CD4-positive, CD25-positive, alpha-beta regulatory T cell (primary cell): Measurements from ENCODE around the gene PCCA. TPM values are rescaled to one million over a fixed set of nuclear protein-coding genes. Genes with fewer than 3 reads are reported as not detected.
"Not testable (repeated sequence)": the region's sequence is repeated elsewhere in the genome, so short reads cannot be mapped to it uniquely, and the experiment has no call there.

Experiments used
- ATAC-seq, 2 donors: fragments of 150-1000 bp; cut with Tn5 transposase; one replicate each; pipeline ENCODE4 v1.10.0; 2021; ENCODE audit warnings: low read depth in 2 of 2, moderate number of reproducible peaks in 2 of 2, moderate library complexity in 1 of 2
- DNase-seq, 3 donors: peaks; one replicate each; pipeline versions ENCODE4 v3.0.0 to v3.0.0-alpha.2; 2012 to 2022; ENCODE audit warnings: mixed read lengths in 1 of 3
- H3K27ac ChIP-seq: one replicate; pipeline ENCODE4 v1.7.0; 2013; ENCODE audit warnings: mild to moderate bottlenecking, low read length; ENCODE audit not compliant: insufficient read depth, poor library complexity, severe bottlenecking
- H3K27me3 ChIP-seq: one replicate; pipeline ENCODE4 v1.7.0; 2013; ENCODE audit warnings: low read length; ENCODE audit not compliant: control insufficient read depth, insufficient read depth
- H3K36me3 ChIP-seq: one replicate; pipeline ENCODE4 v1.7.0; 2013; ENCODE audit warnings: mild to moderate bottlenecking, low read length, moderate library complexity; ENCODE audit not compliant: control insufficient read depth, insufficient read depth
- H3K4me1 ChIP-seq: 2 replicates; pipeline ENCODE4 v1.7.0; 2013; ENCODE audit warnings: mild to moderate bottlenecking, low read length; ENCODE audit not compliant: insufficient read depth, control insufficient read depth, poor library complexity, severe bottlenecking
- H3K4me3 ChIP-seq: one replicate; pipeline ENCODE4 v1.7.0; 2013; ENCODE audit warnings: low read depth, mild to moderate bottlenecking, low read length, moderate library complexity
- H3K9me3 ChIP-seq, 2 experiments: 1 replicate in 1 of 2; 2 replicates in 1 of 2; pipeline ENCODE4 v1.7.0; 2013; ENCODE audit warnings: low read length in 2 of 2, mild to moderate bottlenecking in 1 of 2, moderate library complexity in 1 of 2; ENCODE audit not compliant: control insufficient read depth in 2 of 2
- H3K27ac Mint-ChIP-seq, 3 donors: one replicate each; pipeline ENCODE4 v1.8.0; 2020 to 2022; ENCODE audit warnings: mild to moderate bottlenecking in 3 of 3, mixed read lengths in 3 of 3, moderate library complexity in 2 of 3
- H3K27me3 Mint-ChIP-seq: one replicate; pipeline ENCODE4 v1.8.0; 2022; ENCODE audit warnings: mild to moderate bottlenecking, mixed read lengths
- H3K36me3 Mint-ChIP-seq: one replicate; pipeline ENCODE4 v1.8.0; 2020; ENCODE audit warnings: mixed read lengths
- H3K4me1 Mint-ChIP-seq, 4 donors: one replicate each; pipeline ENCODE4 v1.8.0; 2020 to 2022; ENCODE audit warnings: mixed read lengths in 4 of 4, mild to moderate bottlenecking in 1 of 4
- H3K4me3 Mint-ChIP-seq, 4 donors: one replicate each; pipeline ENCODE4 v1.8.0; 2020 to 2022; ENCODE audit warnings: mild to moderate bottlenecking in 4 of 4, mixed read lengths in 4 of 4, moderate library complexity in 3 of 4
- H3K9me3 Mint-ChIP-seq, 7 donors: one replicate each; pipeline ENCODE4 v1.8.0; 2020 to 2022; ENCODE audit warnings: mixed read lengths in 7 of 7, mild to moderate bottlenecking in 3 of 7, moderate library complexity in 2 of 7
- polyA plus RNA-seq, 4 donors: library from polyadenylated mRNA; unstranded; fragments of 300-500 nt; fragmentation: Illumina TruSeq; gene quantifications; one replicate each; pipeline ENCODE4 v1.2.3, GENCODE V29; 2021
- total RNA-seq: library from RNA; stranded (reverse); gene quantifications from one replicate; pipeline ENCODE4 v1.2.3, GENCODE V29; 2022

PCCA gene
- total and polyA plus RNA-seq, 5 donors from 2014 or later = 8.0 to 14.8 (median 10.4) TPM

DNA sequence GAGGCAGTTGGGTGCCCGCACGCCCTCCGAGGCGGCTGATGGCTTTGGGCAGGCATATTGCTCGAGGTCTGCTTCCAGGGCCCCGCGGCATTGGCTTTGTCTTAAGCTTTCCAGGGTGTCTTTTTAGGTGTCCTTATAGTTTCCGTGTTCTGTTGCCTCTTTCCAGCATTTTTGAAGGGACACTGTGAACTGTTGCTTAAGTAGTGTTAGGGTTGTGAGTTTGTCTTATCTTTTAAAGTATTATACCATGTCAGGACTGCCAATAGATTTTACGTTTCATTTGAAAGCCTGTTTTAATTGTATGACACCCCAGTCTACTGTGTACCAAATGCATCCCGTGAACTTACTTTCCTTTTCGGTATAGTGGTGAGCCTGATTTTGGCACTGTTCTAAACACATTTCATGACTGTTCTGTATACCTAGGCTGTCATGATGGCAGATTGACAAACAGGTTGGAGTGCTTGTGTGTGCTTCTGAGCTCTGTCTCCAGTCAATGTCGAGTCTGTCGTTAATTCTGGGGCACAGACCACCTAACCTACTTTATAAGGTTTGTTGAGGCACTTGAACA, 656 bp downstream of the PCCA start:
- Histone ChIP-seq H3K36me3 (no peaks in the 10 kb centered on the region), H3K27me3 (no peaks in the 10 kb centered on the region), H3K4me1 (peaks cover 21% of the 10 kb centered on the region), H3K27ac (peak overlapping the region; percentile 55), H3K4me3 (peak overlapping the region; percentile 96), H3K9me3 (no peaks in the 10 kb centered on the region)
- H3K4me3 Mint-ChIP-seq = peak overlapping the region; percentile 96 to 100 (median 97)
- DNase-seq (peak in 2 of 3 donors; percentile 39 to 70), ATAC-seq (peak; percentile 66 to 77)
- no peaks in the 10 kb centered on the region for H3K27me3 Mint-ChIP-seq
- peaks cover 7% of the 10 kb centered on the region for H3K36me3 Mint-ChIP-seq
- no peaks in the 10 kb centered on the region for H3K9me3 Mint-ChIP-seq
- peak overlapping the region in 2 of 3 donors; percentile 82 to 84 for H3K27ac Mint-ChIP-seq
- peaks cover 0 to 41% (median 23%) of the 10 kb centered on the region in 4 donors for H3K4me1 Mint-ChIP-seq

DNA sequence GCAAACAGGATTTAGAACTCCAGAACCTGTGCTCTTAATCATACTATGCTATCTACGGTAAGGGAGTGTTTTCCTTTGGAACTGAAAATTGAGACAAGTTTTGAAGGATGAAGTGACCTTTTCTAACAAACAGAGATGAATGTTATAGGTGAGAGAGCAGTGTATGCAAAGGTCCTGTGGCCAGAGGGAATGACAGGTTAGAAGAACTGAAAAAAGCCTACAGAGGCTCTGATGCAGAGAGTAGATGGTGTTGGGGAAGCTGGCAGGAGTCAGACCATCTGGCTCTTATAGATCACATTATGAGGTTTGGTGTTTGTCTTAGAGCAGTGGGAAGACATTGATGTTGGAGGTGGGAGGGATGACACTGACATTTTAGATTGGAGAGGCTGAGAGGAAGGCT, 2.0 kb downstream of the PCCA start:
- no peaks in the 10 kb centered on the region for H3K27me3 Mint-ChIP-seq
- Histone ChIP-seq H3K4me3 (peak overlapping the region; percentile 96), H3K36me3 (no peaks in the 10 kb centered on the region), H3K27me3 (no peaks in the 10 kb centered on the region), H3K27ac (no peak overlapping the region), H3K9me3 (no peaks in the 10 kb centered on the region), H3K4me1 (peaks cover 21% of the 10 kb centered on the region)
- peak overlapping the region in 1 of 3 donors; percentile 33 for H3K27ac Mint-ChIP-seq
- H3K4me1 Mint-ChIP-seq = peaks cover 0 to 45% (median 34%) of the 10 kb centered on the region in 4 donors
- H3K9me3 Mint-ChIP-seq = no peaks in the 10 kb centered on the region
- peak overlapping the region; percentile 15 to 100 (median 96) for H3K4me3 Mint-ChIP-seq
- no peak for ATAC-seq
- DNase-seq = no peak
- peaks cover 18% of the 10 kb centered on the region for H3K36me3 Mint-ChIP-seq

DNA sequence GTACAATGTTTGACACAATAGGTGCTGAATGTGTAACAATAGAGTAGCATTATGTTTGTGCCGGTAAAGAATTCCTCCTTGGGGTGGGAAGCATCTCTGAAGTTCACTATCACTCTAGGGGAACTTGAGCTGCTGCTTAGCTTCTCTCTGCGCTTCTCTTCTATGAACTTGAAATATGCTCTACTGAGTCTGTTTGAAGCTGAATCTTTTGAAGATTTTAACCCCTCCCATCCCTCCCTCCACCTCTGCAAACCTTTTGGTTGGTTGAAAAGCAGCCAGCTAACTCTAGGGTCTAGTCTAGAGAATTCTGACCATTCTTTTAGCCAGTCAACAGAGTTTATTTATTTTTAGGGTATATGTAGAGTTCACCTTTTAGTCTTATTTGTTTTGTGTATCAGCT, 2.5 kb downstream of the PCCA start:
- ATAC-seq (no peak), DNase-seq (no peak)
- Mint-ChIP-seq H3K4me1 (peaks cover 4 to 45% (median 36%) of the 10 kb centered on the region in 4 donors), H3K27ac (peak overlapping the region in 1 of 3 donors; percentile 33), H3K4me3 (peak overlapping the region in 1 of 4 donors; percentile 97), H3K9me3 (no peaks in the 10 kb centered on the region), H3K36me3 (peaks cover 21% of the 10 kb centered on the region), H3K27me3 (no peaks in the 10 kb centered on the region)
- Histone ChIP-seq H3K36me3 (no peaks in the 10 kb centered on the region), H3K27ac (no peak overlapping the region), H3K4me1 (peaks cover 21% of the 10 kb centered on the region), H3K4me3 (peak overlapping the region; percentile 13), H3K27me3 (no peaks in the 10 kb centered on the region), H3K9me3 (no peaks in the 10 kb centered on the region)

DNA sequence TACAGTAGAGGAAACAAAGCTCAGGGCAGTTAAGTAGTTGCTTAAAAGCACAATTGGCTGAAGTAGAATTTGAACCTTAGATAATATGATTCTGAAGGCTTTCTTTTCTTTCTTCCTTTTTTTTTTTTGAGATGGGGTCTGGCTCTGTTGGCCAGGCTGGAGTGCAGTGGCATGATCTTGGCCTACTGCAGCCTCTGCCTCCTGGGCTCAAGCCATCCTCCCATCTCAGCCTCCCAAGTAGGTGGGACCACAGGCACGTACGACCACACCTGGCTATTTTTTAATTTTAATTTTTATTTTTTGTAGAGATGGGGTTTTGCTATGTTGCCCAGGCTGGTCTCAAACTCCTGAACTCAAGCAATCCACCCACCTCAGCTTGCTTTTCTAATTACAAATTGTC, 3.4 kb downstream of the PCCA start:
- H3K9me3 ChIP-seq, DNase-seq, H3K27ac Mint-ChIP-seq, H3K4me3 ChIP-seq, H3K27me3 ChIP-seq, H3K27ac ChIP-seq, H3K4me3 Mint-ChIP-seq, H3K36me3 ChIP-seq, ATAC-seq, H3K9me3 Mint-ChIP-seq, H3K27me3 Mint-ChIP-seq: not testable (repeated sequence)
- peaks cover 21% of the 10 kb centered on the region for H3K4me1 ChIP-seq
- peaks cover 26% of the 10 kb centered on the region for H3K36me3 Mint-ChIP-seq
- peaks cover 9 to 46% (median 37%) of the 10 kb centered on the region in 4 donors for H3K4me1 Mint-ChIP-seq

DNA sequence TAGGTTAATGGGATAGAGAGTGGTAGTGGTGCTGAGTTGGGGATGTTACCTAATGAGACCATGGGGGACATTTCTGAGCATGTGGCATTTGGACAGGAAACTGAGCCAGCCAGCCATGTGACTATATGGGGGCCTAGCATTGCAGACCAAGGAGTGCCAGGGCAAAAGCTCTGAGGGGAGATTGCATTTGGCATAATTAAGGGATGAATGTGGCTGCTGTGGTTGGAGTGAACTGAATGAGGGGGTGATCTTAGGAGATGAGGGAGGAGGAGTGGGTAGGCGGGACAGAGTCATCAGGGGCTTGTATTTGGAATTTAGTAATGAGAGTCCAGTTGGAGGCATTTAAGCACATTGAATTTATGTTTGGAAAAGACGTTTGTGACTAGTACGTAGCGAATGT, 6.6 kb downstream of the PCCA start:
- peaks cover 26% of the 10 kb centered on the region for H3K36me3 Mint-ChIP-seq

DNA sequence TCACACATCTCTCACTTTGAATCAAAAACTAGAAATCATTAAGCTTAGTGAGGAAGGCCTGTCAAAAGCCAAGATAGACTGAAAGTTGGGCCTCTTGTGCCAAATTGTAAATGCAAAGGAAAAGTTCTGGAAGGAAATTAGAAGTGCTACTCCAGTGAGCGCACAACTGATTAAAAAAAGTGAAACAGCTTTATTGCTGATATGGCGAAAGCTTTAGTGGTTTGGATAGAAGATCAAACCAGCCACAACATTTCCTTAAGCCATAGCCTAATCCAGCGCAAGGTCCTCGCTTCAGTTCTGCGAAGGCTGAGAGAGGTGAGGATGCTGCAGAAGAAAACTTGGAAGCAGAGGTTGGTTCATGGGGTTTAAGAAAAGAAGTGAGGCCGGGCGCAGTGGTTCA, 7.6 kb downstream of the PCCA start:
- Histone ChIP-seq H3K4me1 (peaks cover 2% of the 10 kb centered on the region), H3K9me3 (no peaks in the 10 kb centered on the region), H3K27ac (no peak overlapping the region), H3K4me3 (no peak overlapping the region), H3K27me3 (no peaks in the 10 kb centered on the region), H3K36me3 (no peaks in the 10 kb centered on the region)
- Mint-ChIP-seq H3K27ac (peak overlapping the region in 1 of 3 donors; percentile 5), H3K9me3 (no peaks in the 10 kb centered on the region), H3K4me3 (no peak overlapping the region), H3K36me3 (peaks cover 30% of the 10 kb centered on the region), H3K4me1 (peaks cover 15 to 32% (median 24%) of the 10 kb centered on the region in 4 donors), H3K27me3 (no peaks in the 10 kb centered on the region)
- ATAC-seq (no peak), DNase-seq (no peak)

More for the DNA sequence above, 6.6 kb downstream of the PCCA start:
- peak overlapping the region in 2 of 3 donors; percentile 22 to 74 for H3K27ac Mint-ChIP-seq
- no peaks in the 10 kb centered on the region for H3K27me3 ChIP-seq
- H3K9me3 ChIP-seq = no peaks in the 10 kb centered on the region
- peaks cover 10% of the 10 kb centered on the region for H3K4me1 ChIP-seq
- H3K27me3 Mint-ChIP-seq = no peaks in the 10 kb centered on the region
- no peaks in the 10 kb centered on the region for H3K9me3 Mint-ChIP-seq
- no peaks in the 10 kb centered on the region for H3K36me3 ChIP-seq
- H3K4me3 Mint-ChIP-seq = peak overlapping the region in 1 of 4 donors; percentile 35
- no peak for ATAC-seq
- no peak for DNase-seq
- H3K4me1 Mint-ChIP-seq = peaks cover 15 to 38% (median 32%) of the 10 kb centered on the region in 4 donors
- H3K27ac ChIP-seq = no peak overlapping the region
- no peak overlapping the region for H3K4me3 ChIP-seq

DNA sequence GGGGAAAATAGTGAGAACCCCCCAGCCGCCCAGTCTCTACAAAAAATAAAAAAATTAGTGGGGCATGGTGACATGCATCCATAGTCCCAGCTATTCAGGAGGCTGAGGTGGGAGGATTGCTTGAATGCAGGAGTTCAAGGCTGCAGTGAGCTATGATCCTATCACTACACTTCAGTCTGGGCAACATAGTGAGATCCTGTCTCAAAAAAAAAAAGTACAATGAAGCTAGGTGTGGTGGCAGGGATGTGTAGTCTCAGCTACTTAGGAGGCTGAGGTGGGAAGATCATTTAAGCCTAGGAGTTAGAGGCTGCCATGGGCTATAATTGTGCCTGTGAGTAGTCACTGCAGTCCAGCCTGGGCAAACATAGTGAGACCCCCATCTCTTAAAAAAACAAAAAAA, 8.9 kb downstream of the PCCA start:
- H3K27me3 ChIP-seq = no peaks in the 10 kb centered on the region
- no peak overlapping the region for H3K4me3 ChIP-seq
- Mint-ChIP-seq H3K9me3 (no peaks in the 10 kb centered on the region), H3K27ac (no peak overlapping the region), H3K36me3 (peaks cover 29% of the 10 kb centered on the region), H3K4me3 (no peak overlapping the region), H3K4me1 (peaks cover 13 to 27% (median 24%) of the 10 kb centered on the region in 4 donors), H3K27me3 (no peaks in the 10 kb centered on the region)
- H3K9me3 ChIP-seq = no peaks in the 10 kb centered on the region
- H3K27ac ChIP-seq = no peak overlapping the region
- H3K36me3 ChIP-seq = no peaks in the 10 kb centered on the region
- H3K4me1 ChIP-seq = no peaks in the 10 kb centered on the region
- no peak for ATAC-seq
- no peak for DNase-seq
